Measurements from ENCODE around the gene PUS1.
A peak's percentile ranks its signal among the peaks of the same experiment; 100 is the strongest.

PUS1 gene

DNA sequence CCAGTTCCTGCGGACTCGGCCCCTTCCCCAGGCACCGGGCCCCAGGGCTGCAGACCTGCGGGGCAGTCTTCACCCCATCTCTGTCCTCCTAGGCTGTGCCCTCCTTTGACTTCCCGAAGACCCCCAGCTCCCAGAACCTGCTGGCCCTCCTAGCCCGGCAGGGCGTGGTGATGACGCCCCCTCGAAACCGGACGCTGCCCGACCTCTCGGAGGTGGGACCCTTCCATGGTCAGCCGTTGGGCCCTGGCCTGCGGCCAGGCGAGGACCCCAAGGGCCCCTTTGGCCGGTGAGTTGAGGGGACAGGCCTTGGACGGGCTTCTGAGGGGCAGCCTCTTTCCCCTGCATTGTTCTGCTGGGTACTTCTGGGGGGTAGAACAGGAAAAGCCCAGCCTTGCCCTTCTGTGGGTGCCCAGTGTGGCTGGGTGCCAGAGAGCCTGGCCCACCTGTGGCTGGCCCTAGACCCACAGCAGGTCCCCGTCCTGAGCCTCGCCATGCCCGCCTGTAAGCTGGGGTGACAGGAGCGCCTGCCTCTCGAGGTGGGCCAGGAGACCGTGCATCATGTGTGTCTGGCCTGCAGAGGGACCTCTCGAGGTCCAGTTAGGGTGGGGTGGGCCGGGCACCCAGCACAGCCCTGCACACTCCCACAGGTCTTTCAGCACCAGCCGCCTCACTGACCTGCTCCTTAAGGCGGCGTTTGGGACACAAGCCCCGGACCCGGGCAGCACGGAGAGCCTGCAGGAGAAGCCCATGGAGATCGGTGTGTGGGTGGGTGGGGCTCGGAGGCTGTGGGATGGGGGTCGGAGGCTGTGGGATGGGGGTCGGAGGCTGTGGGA is 12.6 kb upstream of the PUS1 start:
- DNase-seq (ENCODE audit: low spot score), result no peak

DNA sequence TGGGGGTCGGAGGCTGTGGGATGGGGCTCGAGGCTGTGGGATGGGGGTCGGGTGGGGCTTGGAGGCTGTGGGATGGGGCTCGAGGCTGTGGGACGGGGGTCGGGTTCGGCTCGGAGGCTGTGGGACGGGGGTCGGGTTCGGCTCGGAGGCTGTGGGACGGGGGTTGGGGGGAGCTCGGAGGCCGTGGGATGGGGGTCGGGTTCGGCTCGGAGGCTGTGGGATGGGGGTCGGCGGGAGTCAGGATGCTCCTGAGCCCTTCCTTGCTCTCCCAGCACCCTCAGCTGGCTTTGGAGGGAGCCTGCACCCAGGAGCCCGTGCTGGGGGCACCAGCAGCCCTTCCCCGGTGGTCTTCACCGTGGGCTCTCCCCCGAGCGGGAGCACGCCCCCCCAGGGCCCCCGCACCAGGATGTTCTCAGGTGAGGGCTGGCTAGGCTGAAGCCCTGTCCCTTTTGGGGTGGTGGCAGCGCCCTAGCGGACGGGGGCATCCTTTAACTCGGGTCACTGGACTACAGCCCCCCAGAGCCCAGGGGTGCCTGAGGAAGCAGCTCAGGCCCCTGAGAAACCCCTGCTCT is 11.9 kb upstream of the PUS1 start:
- DNase-seq (ENCODE audit: low spot score), result no peak

DNA sequence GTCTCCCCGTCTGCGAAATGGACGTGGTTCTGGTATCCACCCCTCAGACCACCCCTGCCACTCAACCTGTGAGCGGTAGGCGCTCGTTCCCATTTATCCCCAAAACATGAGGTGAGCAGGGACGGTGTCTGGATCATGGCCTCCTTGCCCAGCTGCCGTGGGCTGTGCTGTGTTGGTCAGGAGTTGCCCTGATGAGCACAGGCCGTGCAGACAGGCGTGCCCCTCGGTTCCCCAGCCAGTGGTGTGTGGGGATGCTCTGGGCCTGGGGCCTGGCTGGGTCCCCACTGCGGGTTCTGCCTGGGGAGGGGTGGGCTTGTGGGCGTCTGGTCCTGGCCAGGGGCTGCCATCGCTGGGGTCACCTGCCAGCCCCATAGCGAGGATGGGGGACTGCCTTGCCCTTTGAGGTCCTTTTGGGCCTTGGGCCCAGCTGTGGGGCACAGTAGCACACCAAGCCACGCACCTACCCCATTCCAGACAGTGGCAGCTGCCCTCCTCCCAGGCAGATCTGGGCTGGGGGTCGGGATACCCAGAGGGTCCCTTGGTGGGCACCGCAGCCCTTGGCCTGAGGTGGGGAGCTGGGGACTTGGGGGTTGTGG is 11.3 kb upstream of the PUS1 start:
- DNase-seq (ENCODE audit: low spot score), result no peak

DNA sequence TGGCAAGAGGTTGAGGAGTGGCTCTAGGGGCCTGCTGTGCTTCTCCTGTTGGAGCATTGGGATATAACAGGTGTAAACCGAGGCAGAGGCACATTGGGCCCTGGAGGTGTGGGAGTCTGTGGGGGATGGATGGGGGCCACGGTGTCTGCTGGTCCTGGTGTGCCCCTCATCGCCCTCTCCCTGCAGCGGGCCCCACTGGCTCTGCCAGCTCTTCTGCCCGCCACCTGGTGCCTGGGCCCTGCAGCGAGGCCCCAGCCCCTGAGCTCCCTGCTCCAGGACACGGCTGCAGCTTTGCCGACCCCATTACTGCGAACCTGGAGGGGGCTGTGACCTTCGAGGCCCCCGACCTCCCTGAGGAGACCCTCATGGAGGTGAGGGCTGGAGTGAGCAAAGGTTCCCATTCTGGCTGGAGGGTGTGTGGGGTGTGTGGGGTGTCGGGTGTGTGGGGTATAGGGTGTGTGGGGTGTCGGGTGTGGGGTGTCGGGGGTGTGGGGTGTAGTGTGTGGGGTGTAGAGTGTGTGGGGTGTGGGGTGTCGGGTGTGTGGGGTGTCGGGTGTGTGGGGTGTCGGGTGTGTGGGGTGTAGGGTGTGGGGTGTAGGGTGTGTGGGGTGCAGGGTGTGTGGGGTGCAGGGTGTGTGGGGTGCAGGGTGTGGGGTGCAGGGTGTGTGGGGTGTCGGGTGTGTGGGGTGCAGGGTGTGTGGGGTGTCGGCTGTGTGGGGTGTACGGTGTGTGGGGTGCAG is 10.6 kb upstream of the PUS1 start:
- DNase-seq (ENCODE audit: low spot score), result no peak

DNA sequence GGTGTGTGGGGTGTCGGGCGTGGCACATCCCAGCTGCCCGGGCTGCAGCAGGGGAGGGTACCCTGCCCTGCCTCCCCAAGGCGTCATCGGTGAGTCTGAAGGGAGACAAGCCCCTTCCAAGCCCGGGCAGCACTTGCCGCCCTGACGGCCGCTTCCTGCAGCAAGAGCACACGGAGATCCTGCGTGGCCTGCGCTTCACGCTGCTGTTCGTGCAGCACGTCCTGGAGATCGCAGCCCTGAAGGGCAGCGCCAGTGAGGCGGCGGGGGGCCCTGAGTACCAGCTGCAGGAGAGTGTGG is 10.1 kb upstream of the PUS1 start:
- no peak for DNase-seq (ENCODE audit: low spot score)

DNA sequence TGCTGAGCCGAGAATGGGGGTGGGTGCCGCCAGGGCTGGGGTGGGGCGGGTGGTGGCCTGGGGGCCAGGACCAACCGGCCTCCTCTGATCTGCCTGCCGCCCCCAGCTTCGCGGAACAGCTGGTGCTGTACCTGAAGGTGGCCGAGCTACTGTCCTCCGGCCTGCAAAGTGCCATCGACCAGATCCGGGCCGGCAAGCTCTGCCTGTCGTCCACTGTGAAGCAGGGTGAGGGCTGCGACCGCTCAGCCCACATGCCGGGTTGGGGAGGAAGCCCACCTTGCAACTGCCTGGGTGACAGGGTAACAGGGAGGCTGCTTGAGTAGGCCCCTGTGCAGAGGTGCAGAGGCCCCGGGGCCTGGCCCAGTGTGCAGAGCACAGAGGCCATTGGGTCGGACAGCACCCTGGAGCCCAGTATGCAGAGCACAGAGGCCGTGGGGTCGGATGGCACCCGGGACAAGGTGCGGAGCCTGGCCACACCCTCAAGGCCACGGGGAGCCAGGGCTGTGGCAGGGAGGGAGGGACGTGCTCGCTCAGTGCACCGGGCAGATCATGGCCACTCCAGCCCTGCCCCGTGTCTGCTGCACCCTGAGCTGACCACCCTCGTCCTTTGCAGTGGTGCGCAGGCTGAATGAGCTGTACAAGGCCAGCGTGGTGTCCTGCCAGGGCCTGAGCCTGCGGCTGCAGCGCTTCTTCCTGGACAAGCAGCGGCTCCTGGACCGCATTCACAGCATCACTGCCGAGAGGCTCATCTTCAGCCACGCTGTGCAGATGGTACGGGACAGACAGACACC is 9.5 kb upstream of the PUS1 start:
- DNase-seq (ENCODE audit: low spot score), result no peak

DNA sequence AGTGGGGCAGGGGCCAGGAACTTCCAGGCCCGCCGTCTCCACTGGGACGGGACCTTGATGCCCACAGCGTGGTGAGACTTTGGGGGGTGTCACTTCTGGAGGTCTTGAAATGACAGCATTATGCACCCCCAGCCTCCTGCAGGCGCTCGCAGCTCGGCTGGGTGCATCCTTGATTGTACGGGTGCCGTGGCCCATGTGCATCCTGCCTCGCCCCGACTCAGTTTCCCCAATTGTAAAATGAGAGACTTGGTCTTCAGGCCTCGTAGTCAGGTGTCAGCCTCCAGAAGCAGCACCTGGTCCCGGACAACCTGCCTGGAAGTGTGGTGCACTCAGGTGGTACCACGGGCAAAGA is 8.9 kb upstream of the PUS1 start:
- no peak for DNase-seq (ENCODE audit: low spot score)

DNA sequence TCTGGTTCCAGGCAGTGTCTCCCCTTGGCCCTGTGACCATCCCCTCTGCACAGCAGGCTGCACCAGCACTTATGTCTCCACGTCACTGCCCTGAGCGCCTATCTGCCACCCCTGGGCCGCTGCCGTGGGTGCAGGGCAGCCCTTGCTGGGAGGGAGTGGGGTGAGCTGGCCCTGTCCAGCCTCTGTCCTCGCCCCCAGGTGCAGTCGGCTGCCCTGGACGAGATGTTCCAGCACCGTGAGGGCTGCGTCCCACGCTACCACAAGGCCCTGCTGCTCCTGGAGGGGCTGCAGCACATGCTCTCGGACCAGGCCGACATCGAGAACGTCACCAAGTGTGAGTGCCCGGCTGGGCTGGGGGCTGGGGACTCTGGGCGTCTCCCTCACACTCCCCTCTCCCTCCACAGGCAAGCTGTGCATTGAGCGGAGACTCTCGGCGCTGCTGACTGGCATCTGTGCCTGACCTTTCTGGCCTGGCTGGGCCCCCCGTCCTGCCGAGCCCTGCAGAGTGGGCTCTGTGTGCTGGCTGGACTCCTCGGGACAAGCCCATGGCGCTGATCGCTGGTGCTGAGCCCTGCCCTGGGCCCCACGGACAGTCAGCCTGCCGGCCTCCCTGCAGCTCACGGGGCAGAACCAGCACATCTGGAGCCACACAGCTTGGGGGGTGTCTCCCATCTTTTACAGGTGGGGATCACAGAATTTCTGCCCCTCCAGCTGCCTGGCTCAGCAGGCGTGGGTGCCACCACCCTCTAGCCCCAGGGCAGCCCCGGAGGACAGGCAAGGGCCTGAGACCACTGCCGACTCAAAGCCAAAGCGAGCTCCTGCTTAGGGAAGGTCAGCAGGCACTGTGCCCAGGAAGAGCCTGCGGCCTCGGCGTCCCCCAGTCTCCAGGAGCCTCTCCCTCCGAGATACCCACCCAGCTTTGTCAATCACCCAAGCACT is 7.9 kb upstream of the PUS1 start:
- DNase-seq (ENCODE audit: low spot score), result no peak

DNA sequence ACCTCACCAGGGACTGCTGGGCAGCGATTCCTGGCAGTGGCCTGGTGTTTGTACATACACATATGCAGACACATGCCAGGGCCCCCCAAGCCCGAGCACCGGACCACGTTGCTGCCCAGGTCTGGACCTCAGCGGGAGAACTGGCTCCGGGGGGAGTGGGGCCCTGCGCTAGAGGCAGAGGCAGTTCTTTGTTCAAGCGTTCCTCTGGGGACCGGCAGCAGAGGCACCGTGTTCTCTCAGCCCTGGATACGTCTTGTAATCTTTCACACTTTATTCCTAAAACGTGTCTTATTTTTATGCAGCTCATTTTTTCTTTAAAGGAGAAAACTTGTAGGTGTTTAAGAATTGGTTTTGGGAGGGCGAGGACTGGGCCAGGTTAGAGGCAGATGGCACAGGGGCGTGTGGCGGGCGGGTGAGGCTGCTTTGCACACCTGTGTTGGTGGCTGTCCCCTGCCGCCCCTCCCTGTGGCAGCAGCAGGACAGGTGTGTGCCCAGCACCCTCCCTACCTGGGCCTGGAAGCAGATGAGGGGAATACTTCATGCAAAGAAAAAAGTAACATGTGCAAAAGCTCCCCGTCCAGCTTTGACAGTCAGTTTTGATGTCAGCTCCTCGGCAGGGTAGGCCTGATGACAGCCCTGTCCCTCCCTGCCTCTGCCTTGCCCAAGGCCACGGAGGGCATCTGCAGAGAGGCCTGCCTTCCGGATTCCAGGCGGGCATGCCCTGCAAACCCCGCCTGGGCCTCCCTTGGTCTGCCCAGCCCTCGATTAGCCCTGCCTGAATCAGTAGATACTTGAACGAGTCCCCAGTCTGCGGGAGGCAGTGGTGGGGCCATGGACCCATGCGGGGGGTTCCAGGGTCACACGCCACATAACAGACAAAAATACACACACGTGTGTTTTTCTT is 7.0 kb upstream of the PUS1 start:
- no peak for DNase-seq (ENCODE audit: low spot score)

DNA sequence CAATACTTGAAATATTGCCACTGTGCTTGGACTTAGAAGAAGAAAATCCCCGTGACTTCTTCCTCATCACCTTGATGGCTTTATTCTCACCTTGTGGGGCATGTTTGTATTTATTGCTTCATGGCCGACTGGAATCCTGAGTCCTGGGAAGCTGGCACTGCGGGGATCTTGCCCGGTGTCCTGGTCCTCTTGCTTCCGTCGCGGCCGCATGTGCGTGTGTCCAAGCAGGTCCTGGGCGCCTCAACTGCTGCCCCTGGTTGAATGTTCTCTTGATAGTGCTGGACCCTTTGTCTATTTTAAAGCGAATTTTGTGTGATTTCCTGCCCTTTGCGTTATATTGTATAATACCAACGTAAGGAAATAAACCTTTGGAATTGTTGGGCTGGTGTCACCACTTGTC is 6.3 kb upstream of the PUS1 start:
- DNase-seq (ENCODE audit: low spot score), result no peak

DNA sequence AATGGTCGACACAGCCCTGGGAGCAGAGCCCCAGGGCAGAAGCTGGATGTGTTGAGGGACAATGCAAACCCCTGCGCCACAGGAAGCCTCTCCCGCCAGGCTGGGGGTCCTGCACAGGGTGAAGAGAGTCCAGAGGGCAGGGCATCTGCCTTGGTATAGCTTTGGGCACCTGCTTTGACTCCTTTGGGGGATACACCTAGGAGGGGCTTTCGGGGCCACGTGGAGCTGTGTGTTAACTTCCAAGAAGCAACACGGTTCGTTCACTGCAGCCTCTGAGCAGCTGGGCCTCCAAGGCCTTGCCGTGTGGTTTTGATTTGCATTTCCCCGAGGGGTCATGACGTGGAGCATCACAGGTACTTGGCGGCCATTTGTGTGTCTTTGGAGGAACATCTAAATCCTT is 5.8 kb upstream of the PUS1 start:
- DNase-seq (ENCODE audit: low spot score), result no peak

DNA sequence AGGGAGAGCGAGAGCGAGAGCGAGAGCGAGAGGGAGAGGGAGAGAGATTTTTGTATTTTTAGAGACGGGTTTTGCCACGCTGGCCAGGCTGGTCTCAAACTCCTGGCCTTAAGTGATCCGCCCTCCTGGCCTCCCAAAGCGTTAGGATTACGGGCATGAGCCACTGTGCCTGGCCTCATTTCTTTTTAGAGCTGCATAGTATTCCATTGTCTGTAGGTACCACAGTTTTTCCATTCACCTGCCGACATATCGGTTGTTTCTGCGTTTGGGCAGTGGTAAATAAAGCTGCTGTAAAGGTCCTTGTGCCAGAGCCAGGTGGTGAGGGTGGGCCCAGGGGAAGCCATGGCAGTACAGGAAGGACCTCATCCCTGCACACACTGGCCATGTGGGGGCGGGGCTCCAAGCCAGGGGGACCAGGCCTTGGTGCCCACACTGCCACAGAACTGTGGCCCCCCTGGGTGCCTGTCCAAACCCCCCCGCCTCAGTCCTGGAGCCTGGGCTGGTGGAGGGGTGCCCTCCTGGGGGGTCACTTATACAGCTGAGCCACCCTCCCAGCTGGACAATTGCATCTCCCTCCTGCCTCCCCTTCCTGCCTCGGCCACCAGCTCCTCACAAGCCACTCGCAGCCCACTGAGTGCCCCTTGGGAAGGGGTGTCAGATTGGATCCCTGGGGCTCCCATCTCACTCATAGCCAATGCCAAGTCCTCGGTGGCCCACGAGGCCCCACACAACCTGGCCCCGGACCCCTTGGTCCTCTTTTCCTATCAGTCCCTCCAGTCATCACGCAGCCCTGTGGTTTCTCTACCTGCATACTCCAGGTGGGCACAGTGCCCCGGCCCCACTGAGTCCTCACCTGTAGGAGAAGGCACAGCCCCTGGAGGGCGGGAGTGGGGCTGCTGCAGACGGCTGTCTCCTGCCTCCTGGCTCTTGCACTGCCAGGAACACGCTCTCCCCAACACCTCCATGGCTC is 1.7 kb upstream of the PUS1 start:
- no peak for DNase-seq (ENCODE audit: low spot score)

DNA sequence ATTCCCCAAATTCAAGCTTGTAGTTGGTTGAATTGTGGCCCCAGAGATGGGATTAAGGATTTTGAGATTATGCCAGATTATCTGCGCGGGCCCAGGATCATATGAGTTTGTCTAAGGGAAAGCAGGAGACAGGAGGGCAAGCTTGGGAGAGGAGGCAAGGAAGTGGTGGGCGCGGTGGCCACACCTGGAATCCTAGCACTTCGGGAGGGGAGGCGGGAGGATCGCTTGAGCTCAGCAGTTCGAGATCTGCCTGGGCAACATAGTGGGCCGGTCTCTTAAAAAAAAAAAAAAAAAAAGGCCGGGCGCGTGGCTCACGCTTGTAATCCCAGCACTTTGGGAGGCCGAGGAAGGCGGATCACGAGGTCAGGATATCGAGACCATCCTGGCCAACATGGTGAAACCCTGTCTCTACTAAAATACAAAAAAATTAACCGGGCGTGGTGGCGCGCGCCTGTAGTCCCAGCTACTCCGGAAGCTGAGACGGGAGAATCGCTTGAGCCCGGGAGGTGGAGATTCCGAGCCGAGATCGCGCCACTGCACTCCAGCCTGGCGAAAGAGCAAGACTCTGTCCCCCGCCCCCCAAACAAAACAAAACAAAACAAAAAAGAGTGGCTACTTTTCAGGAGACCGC is 881 bp upstream of the PUS1 start:
- no peak for DNase-seq (ENCODE audit: low spot score)

DNA sequence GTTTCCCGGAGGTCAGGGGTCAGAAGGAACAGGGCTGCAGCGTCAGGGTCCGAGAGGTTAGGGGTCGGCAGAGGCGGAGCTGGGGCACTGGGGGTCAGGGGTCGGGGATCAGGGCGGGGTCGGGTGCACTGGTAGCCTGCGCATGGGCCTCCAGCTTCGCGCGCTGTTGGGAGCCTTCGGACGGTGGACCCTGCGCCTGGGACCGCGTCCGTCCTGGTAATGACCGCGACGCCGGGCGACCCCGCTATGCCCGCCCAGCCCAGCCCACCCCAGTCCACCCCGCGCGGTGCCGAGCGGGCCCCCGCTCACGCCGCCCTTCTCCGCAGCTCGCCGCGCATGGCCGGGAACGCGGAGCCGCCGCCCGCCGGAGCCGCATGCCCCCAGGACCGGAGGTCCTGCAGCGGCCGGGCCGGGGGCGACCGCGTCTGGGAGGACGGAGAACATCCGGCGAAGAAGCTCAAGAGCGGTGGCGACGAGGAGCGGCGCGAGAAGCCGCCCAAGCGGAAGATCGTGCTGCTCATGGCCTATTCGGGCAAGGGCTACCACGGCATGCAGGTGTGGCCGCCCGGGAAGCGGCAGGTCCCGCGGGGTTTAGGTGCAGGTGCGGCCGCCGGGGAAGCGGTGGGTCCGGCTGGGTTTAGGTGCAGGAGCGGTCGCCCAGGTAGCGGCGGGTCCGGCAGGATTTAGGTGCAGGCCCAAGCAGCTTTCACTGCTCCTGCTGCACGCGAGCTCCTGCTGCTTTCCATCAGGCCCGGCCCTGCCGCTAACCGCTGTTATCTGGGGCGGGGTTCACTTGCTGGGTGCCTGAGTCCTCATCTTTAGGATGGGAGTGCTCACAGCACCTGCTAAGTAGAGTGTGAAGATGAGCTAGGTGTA is 743 bp downstream of the PUS1 start:
- DNase-seq (ENCODE audit: low spot score), result peak; percentile 26

DNA sequence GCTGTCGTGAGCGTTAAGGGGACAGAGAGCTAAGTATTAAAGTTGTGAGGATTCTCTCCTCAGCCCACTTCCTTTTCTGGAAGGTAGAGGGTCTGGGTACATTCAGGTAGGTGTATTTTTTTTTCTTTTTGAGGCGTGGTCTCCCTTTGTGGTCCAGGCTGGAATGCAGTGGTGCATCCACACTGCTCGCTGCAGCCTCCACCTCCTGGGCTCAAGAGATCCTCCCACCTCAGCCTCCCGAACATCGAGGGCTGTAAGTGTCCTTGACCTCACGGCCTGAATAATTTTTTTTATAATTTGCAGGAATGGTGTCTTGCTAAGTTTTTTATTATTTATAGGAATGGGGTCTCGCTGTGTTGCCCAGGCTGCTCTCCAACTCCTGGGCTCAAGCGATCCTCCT is 1.4 kb downstream of the PUS1 start:
- DNase-seq (ENCODE audit: low spot score), result no peak

DNA sequence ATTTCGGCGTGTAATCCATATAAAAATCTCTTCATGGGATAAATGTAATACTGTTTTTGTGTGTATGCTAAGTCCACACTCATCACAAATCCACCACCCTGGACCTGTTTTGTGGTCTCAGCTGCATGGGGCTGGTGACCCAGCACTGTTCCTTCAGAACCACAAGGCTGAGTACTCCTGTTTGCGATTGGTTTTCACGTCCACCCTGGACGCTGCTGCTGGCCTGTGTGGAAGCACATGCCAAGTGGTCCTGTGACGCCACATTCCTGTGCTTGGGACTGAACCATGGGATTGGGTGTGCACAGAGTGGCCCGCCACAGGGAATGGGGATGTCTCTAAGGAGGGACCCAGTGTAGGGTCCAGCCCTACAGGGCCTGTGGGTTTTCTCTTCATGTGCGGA is 4.3 kb downstream of the PUS1 start:
- no peak for DNase-seq (ENCODE audit: low spot score)

DNA sequence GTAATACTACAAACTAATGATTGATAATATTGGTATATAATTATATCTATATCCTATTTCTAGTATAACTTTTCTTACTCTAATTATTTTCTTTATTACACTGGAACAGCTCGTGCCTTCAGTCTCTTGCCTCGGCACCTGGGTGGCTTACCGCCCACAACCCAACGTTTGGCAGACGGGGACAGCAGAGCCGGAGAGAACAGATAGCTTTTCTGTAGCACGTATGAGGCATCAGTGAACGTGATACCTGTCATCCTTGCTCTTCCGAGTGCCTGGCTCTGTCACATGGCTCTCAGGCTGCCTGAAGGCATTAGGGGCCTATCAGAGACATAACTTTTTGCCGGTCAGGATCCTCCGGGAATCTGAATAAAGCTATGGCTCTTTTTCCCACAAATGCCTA is 5.5 kb downstream of the PUS1 start:
- no peak for DNase-seq (ENCODE audit: low spot score)

DNA sequence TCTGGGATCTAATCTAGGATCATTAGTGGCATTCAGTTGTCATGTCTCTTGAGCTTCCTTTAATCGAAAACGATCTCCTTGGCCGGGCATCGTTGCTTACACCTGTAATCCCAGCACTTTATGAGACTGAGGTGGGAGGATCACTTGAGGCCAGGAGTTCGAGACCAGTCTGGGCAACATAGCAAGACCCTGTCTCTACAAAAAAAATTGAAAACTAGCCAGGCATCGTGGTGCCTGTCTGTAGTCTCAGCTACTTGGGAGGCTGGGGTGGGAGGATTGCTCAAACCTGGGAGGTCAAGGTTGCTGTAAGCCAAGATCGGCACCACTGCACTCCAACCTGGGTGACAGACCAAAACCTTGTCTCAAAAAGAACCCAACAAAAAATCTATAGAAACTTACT is 9.0 kb downstream of the PUS1 start:
- no peak for DNase-seq (ENCODE audit: low spot score)
